ENCODE measurements around the gene BORCS5. TPM values are rescaled to one million over a fixed set of nuclear protein-coding genes. Genes with fewer than 3 reads are reported as not detected.

The BORCS5 gene
- total RNA-seq, 1 donor from 2014 or later, result 14.4 TPM

- no peak for TF ChIP-seq CTCF (conservative IDR thresholded peaks at IDR 0.05)
- no peaks in the 10 kb centered on the region for H3K27me3 Mint-ChIP-seq
- peaks cover 8% of the 10 kb centered on the region for H3K9me3 Mint-ChIP-seq
- DNase-seq (ENCODE audit: extremely low spot score, unreplicated experiment), result no peak
- H3K4me1 Mint-ChIP-seq (ENCODE audit: unreplicated experiment), result peaks cover 5% of the 10 kb centered on the region
- no peaks in the 10 kb centered on the region for H3K36me3 Mint-ChIP-seq
- H3K4me3 Mint-ChIP-seq, result no peak overlapping the region
- no peak overlapping the region for H3K27ac Mint-ChIP-seq
Observed at GRCh38 chr12:12446786-12447185, 89.9 kb downstream of the BORCS5 start.

DNA sequence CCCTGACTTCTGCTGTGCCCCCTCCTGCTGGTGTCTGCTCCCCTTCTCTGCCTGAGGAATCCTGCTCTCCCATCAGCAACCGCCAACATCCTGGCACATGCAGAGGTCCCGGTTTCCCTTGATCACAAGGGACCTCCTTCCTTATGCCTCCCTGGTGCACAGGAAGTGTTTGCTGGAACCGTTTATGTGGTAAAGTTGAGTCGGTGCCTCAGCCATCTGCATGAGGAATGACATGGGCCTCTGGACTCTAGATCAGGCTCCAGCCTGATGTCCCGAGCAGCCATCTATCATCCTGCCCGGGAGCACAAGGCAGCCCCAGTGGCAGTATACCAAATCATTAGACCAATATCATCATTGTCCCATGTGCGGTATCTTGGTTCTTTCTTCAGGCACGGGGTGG lies 90.4 kb downstream of the BORCS5 start:
- TF ChIP-seq CTCF (conservative IDR thresholded peaks at IDR 0.05), result no peak
- Mint-ChIP-seq H3K9me3 (peaks cover 8% of the 10 kb centered on the region), H3K4me3 (no peak overlapping the region), H3K4me1 (ENCODE audit: unreplicated experiment) (peaks cover 5% of the 10 kb centered on the region), H3K36me3 (no peaks in the 10 kb centered on the region), H3K27ac (no peak overlapping the region), H3K27me3 (no peaks in the 10 kb centered on the region)
- no peak for DNase-seq (ENCODE audit: extremely low spot score, unreplicated experiment)

DNA sequence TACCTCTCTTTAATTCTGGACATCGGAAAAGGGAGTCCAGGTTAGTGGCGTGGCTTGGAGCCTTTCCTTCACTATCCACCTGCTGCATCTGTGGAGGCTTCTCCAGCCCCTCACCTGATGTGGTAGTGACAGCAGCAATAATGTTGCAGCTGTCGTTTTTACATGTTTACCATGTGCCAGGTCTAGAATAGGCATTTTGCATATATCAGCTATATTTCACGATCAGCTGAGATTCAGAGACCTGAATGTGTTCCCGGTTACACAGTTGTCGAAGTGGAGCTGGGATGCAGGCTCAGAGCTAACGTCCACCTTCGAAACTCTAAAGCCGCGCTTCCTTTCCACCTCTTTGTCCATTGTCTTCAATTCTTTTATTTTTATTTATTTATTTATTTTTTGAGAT lies 91.0 kb downstream of the BORCS5 start:
- Mint-ChIP-seq H3K27ac (no peak overlapping the region), H3K9me3 (peaks cover 8% of the 10 kb centered on the region), H3K36me3 (no peaks in the 10 kb centered on the region), H3K4me1 (ENCODE audit: unreplicated experiment) (peaks cover 5% of the 10 kb centered on the region), H3K27me3 (no peaks in the 10 kb centered on the region), H3K4me3 (no peak overlapping the region)
- DNase-seq (ENCODE audit: extremely low spot score, unreplicated experiment), result no peak
- TF ChIP-seq CTCF (conservative IDR thresholded peaks at IDR 0.05), result no peak

GRCh38 chr12:12449533-12450025 lies 92.7 kb downstream of the BORCS5 start:
- peaks cover 8% of the 10 kb centered on the region for H3K9me3 Mint-ChIP-seq
- no peaks in the 10 kb centered on the region for H3K27me3 Mint-ChIP-seq
- H3K4me3 Mint-ChIP-seq, result no peak overlapping the region
- DNase-seq (ENCODE audit: extremely low spot score, unreplicated experiment), result no peak
- H3K36me3 Mint-ChIP-seq, result peaks cover 4% of the 10 kb centered on the region
- no peak for TF ChIP-seq CTCF (conservative IDR thresholded peaks at IDR 0.05)
- peak overlapping the region; percentile 71 for H3K27ac Mint-ChIP-seq
- H3K4me1 Mint-ChIP-seq (ENCODE audit: unreplicated experiment), result peaks cover 5% of the 10 kb centered on the region

DNA sequence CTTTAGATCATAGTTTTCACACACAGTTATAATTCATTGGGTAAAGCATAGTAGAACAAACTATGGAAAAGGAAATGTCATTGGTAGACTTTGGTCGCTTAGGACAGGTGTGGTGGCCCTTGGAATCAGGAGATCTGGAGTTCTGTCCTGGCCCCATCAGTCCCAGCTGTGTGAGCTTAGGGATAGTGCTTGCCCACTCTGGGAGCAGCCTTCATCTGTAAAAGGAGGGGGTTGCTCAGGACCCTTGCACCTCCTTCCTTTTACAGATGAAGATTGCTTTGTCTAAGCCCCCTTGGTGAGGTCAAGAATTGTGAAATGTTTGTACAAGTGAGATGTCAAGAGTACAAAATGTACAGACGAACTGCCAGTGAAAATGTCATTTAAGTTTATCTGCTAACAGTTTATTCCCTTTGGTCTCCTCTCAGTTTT lies 93.2 kb downstream of the BORCS5 start:
- Mint-ChIP-seq H3K9me3 (peaks cover 8% of the 10 kb centered on the region), H3K27me3 (no peaks in the 10 kb centered on the region), H3K4me3 (no peak overlapping the region), H3K36me3 (peaks cover 6% of the 10 kb centered on the region), H3K4me1 (ENCODE audit: unreplicated experiment) (peaks cover 5% of the 10 kb centered on the region), H3K27ac (peak overlapping the region; percentile 71)
- no peak for TF ChIP-seq CTCF (conservative IDR thresholded peaks at IDR 0.05)
- no peak for DNase-seq (ENCODE audit: extremely low spot score, unreplicated experiment)

- H3K4me3 Mint-ChIP-seq, result no peak overlapping the region
- peaks cover 8% of the 10 kb centered on the region for H3K36me3 Mint-ChIP-seq
- H3K27ac Mint-ChIP-seq, result peak overlapping the region; percentile 39
- no peak for TF ChIP-seq CTCF (conservative IDR thresholded peaks at IDR 0.05)
- H3K4me1 Mint-ChIP-seq (ENCODE audit: unreplicated experiment), result peaks cover 5% of the 10 kb centered on the region
- no peaks in the 10 kb centered on the region for H3K27me3 Mint-ChIP-seq
- peaks cover 8% of the 10 kb centered on the region for H3K9me3 Mint-ChIP-seq
- DNase-seq (ENCODE audit: extremely low spot score, unreplicated experiment), result no peak
Observed at GRCh38 chr12:12451098-12451497, 94.2 kb downstream of the BORCS5 start.
